Hepatocyte (in vitro differentiated cells): ENCODE data around the gene LRRC19.

Experiments
- EZH2 ChIP-seq: fragments of 200-600 bp; sonication (generic); IDR thresholded peaks from 2 replicates; pipeline ENCODE4 v1.6.1; 2016; ENCODE audit warnings: antibody characterized with exemption, mild to moderate bottlenecking, borderline replicate concordance
- EZH2phosphoT487 ChIP-seq: fragments of 200-600 bp; sonication (generic); IDR thresholded peaks from one replicate; pipeline ENCODE4 v1.6.1; 2018; ENCODE audit warnings: antibody characterized with exemption, mild to moderate bottlenecking, low read depth, moderate library complexity; ENCODE audit not compliant: unreplicated experiment, severe bottlenecking
- TF ChIP-seq, protein P1 (sequence below): fragments of 200-600 bp; sonication (generic); IDR thresholded peaks from 2 replicates; pipeline ENCODE4 v1.5.1; 2016; ENCODE audit warnings: antibody characterized with exemption, mild to moderate bottlenecking; ENCODE audit not compliant: poor library complexity

DNA sequence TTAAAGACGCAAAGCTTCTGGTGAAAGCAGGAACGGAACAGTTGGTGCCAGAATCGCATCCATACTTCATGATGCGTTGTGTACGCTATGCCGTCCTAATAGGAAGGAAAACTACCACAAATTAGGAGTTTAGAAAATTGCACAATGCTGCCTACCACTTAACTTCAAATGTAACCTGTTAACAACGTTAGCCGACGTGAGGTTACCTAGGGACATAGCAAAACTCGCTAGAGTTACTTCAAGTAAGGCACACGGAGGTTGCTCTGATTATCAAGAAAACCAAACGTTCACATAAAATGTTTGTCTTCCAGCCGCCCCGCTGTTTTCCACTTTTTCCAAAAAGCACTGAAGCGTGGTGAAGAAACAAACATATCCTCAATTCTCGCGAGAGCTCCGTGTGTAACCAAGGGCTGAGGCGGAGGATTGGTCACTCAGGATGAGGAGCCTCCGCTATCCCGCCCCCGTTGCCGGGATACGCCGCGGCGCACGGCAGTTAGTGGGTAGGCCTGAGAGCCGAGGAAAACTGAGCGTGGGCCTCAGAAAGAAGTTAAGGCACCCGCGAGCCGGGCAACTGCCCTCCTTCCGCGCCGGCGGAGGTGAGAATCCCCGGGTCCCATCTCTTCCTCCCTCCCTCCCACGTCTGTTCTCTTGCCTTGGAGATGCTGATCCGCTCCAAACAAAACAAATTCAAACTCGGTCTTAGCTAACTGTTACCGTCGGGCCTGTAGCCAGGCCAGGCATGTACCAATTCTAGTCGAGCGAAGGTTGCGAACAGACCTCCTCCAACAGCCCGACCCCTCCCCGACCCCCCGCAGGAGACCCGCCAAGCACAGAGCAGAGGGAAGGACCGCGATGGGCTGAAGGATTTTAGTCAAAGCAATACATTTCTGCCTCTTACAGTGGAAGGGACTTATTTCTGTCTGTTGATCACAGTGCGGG is 49.3 kb downstream of the LRRC19 start, which contains the start of gene IFT74:
- TF ChIP-seq EZH2phosphoT487 (no peak), EZH2 (no peak)
- TF ChIP-seq, protein P1, sequence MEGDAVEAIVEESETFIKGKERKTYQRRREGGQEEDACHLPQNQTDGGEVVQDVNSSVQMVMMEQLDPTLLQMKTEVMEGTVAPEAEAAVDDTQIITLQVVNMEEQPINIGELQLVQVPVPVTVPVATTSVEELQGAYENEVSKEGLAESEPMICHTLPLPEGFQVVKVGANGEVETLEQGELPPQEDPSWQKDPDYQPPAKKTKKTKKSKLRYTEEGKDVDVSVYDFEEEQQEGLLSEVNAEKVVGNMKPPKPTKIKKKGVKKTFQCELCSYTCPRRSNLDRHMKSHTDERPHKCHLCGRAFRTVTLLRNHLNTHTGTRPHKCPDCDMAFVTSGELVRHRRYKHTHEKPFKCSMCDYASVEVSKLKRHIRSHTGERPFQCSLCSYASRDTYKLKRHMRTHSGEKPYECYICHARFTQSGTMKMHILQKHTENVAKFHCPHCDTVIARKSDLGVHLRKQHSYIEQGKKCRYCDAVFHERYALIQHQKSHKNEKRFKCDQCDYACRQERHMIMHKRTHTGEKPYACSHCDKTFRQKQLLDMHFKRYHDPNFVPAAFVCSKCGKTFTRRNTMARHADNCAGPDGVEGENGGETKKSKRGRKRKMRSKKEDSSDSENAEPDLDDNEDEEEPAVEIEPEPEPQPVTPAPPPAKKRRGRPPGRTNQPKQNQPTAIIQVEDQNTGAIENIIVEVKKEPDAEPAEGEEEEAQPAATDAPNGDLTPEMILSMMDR: no peak
